Testis (tissue), 2 donors: ENCODE results near the gene INTS13.

Experiments
- POLR2A ChIP-seq: fragments of 450-650 bp; IDR thresholded peaks from one replicate; pipeline ENCODE4 v1.6.1; 2017; ENCODE audit warnings: antibody characterized with exemption, mild to moderate bottlenecking, moderate library complexity
- TF ChIP-seq, protein P1 (sequence below), 3 experiments: fragments of 450-650 bp in 2 of 3; fragments of 200-600 bp in 1 of 3; sonication (generic) in 1 of 3; IDR thresholded peaks; one replicate each; pipeline ENCODE4 v1.5.1; 2016 to 2019; ENCODE audit warnings: antibody characterized with exemption in 3 of 3, mild to moderate bottlenecking in 2 of 3, moderate library complexity in 1 of 3

GRCh38 chr12:26867080-26867479 is 70.7 kb downstream of the INTS13 start:
- TF ChIP-seq, protein P1, sequence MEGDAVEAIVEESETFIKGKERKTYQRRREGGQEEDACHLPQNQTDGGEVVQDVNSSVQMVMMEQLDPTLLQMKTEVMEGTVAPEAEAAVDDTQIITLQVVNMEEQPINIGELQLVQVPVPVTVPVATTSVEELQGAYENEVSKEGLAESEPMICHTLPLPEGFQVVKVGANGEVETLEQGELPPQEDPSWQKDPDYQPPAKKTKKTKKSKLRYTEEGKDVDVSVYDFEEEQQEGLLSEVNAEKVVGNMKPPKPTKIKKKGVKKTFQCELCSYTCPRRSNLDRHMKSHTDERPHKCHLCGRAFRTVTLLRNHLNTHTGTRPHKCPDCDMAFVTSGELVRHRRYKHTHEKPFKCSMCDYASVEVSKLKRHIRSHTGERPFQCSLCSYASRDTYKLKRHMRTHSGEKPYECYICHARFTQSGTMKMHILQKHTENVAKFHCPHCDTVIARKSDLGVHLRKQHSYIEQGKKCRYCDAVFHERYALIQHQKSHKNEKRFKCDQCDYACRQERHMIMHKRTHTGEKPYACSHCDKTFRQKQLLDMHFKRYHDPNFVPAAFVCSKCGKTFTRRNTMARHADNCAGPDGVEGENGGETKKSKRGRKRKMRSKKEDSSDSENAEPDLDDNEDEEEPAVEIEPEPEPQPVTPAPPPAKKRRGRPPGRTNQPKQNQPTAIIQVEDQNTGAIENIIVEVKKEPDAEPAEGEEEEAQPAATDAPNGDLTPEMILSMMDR (IDR thresholded peaks at IDR 0.05), result no peak
- TF ChIP-seq POLR2A, result no peak
